Endothelial cell of umbilical vein (primary cell): ENCODE data around the gene CDK2. TPM values are rescaled to one million over a fixed set of nuclear protein-coding genes. Genes with fewer than 3 reads are reported as not detected.

ENCODE experiments used
- BruUV-seq: library from RNA; stranded (reverse); fragments of 400-500 nt; replicated peaks from 2 replicates; lab custom pipeline; 2021; lab: Mats Ljungman, UMichigan
- CTCF ChIA-PET: fragments of 300-600, 350-600 bp; sonication (Branson Sonifier 250); formaldehyde crosslinking; loops from one replicate; lab custom pipeline; 2021; ENCODE audit warnings: antibody characterized with exemption, inconsistent platforms; lab: Charles Lee
- POLR2A ChIA-PET: fragments of 300-600, 350-600 bp; sonication (Branson Sonifier 250); formaldehyde crosslinking; loops from one replicate; lab custom pipeline; 2021; ENCODE audit warnings: antibody characterized with exemption, inconsistent platforms; lab: Charles Lee
- DNase-seq: peaks from one replicate; pipeline ENCODE4 v3.0.0-alpha.2; 2011; ENCODE audit warnings: low read depth, low spot score
- FAIRE-seq: peaks from 2 replicates; lab custom pipeline; 2011; peaks lifted over from hg19 to GRCh38; lab: Jason Lieb, UNC
- H2AFZ ChIP-seq: 2 replicates; pipeline ENCODE4 v1.6.0; 2012; ENCODE audit warnings: low read depth, low read length, control low read depth, inconsistent platforms
- H3K27ac ChIP-seq: 2 replicates; pipeline ENCODE4 v1.5.1; 2011; ENCODE audit warnings: low read depth, mild to moderate bottlenecking, control low read depth, low read length, moderate library complexity; ENCODE audit not compliant: insufficient read depth
- H3K27me3 ChIP-seq, 2 experiments: 2 replicates each; pipeline versions ENCODE4 v1.6.0 to v1.6.1; 2011; ENCODE audit warnings: low read length in 2 of 2, mixed read lengths in 1 of 2; ENCODE audit not compliant: control insufficient read depth in 2 of 2, insufficient read depth in 2 of 2
- H3K36me3 ChIP-seq, 2 experiments: 2 replicates in 1 of 2; 3 replicates in 1 of 2; pipeline ENCODE4 v1.5.1; 2011; ENCODE audit warnings: low read length in 2 of 2, mild to moderate bottlenecking in 1 of 2, moderate library complexity in 1 of 2; ENCODE audit not compliant: control insufficient read depth in 2 of 2, insufficient read depth in 2 of 2; ENCODE audit errors: extremely low read depth in 1 of 2
- H3K4me1 ChIP-seq: 3 replicates; pipeline ENCODE4 v1.5.1; 2011; ENCODE audit warnings: mild to moderate bottlenecking, low read length; ENCODE audit not compliant: control insufficient read depth, insufficient read depth; ENCODE audit errors: extremely low read depth
- H3K4me2 ChIP-seq: 2 replicates; pipeline ENCODE4 v1.6.1; 2011; ENCODE audit warnings: low read length, control low read depth, mixed read lengths; ENCODE audit not compliant: insufficient read depth
- H3K4me3 ChIP-seq, 3 experiments: fragments of 200-600 bp in 1 of 3; sonication (generic), shearing (Covaris generic) in 1 of 3; replicated peaks in 1 of 3; 2 replicates each; pipeline ENCODE4 v1.5.1; 2011 to 2016; ENCODE audit warnings: control low read depth in 3 of 3, low read length in 3 of 3, mild to moderate bottlenecking in 2 of 3, inconsistent platforms in 1 of 3, low read depth in 1 of 3, moderate library complexity in 1 of 3; ENCODE audit not compliant: insufficient read depth in 1 of 3
- H3K79me2 ChIP-seq: 2 replicates; pipeline ENCODE4 v1.6.0; 2012; ENCODE audit warnings: low read length, inconsistent platforms; ENCODE audit not compliant: control insufficient read depth, insufficient read depth
- H3K9ac ChIP-seq: replicated peaks from 2 replicates; pipeline ENCODE3; 2011; ENCODE audit warnings: low read length, control low read depth; ENCODE audit not compliant: insufficient read depth; ENCODE audit errors: extremely low read depth
- H3K9me1 ChIP-seq: replicated peaks from 3 replicates; pipeline ENCODE4 v1.6.0; 2011; ENCODE audit warnings: mild to moderate bottlenecking, low read length; ENCODE audit not compliant: control insufficient read depth, insufficient read depth; ENCODE audit errors: extremely low read depth
- H3K9me3 ChIP-seq: replicated peaks from 2 replicates; pipeline ENCODE4 v1.5.1; 2012; ENCODE audit warnings: low read length, inconsistent platforms; ENCODE audit not compliant: control insufficient read depth, insufficient read depth
- H4K20me1 ChIP-seq: replicated peaks from 2 replicates; pipeline ENCODE3; 2011; ENCODE audit warnings: mild to moderate bottlenecking, low read length; ENCODE audit not compliant: control insufficient read depth, insufficient read depth; ENCODE audit errors: extremely low read depth
- CTCF ChIP-seq, 2 donors: IDR thresholded peaks; 1 replicate in 1 of 2; 2 replicates in 1 of 2; pipeline ENCODE4 v1.5.1; 2011; ENCODE audit warnings: low read length in 2 of 2, mild to moderate bottlenecking in 2 of 2, moderate library complexity in 2 of 2, control low read depth in 1 of 2, inconsistent platforms in 1 of 2, low read depth in 1 of 2; ENCODE audit not compliant: insufficient read depth in 1 of 2; ENCODE audit errors: extremely low read depth in 1 of 2
- EZH2 ChIP-seq: IDR thresholded peaks from 2 replicates; pipeline ENCODE4 v1.6.1; 2012; ENCODE audit warnings: borderline replicate concordance, low read depth, mild to moderate bottlenecking, moderate library complexity, low read length, inconsistent platforms; ENCODE audit not compliant: severe bottlenecking
- FOS ChIP-seq: IDR thresholded peaks from 2 replicates; pipeline ENCODE4 v1.6.1; 2011; ENCODE audit warnings: mild to moderate bottlenecking, low read length, moderate library complexity, borderline replicate concordance; ENCODE audit not compliant: insufficient read depth
- GATA2 ChIP-seq: IDR thresholded peaks from 2 replicates; pipeline ENCODE4 v1.7.0; 2011; ENCODE audit warnings: low read depth, mild to moderate bottlenecking, moderate library complexity, mixed read lengths, low read length; ENCODE audit not compliant: insufficient read length, insufficient read depth
- JUN ChIP-seq: IDR thresholded peaks from 2 replicates; pipeline ENCODE4 v1.6.1; 2011; ENCODE audit warnings: borderline replicate concordance, low read depth; ENCODE audit not compliant: insufficient read length, insufficient read depth
- MYC ChIP-seq: IDR thresholded peaks from one replicate; pipeline ENCODE4 v1.6.1; 2011; ENCODE audit warnings: mild to moderate bottlenecking, low read depth, low read length
- POLR2A ChIP-seq: IDR thresholded peaks from 2 replicates; pipeline ENCODE4 v1.6.1; 2012; ENCODE audit warnings: low read depth, mild to moderate bottlenecking, control low read depth, low read length
- POLR2AphosphoS5 ChIP-seq: IDR thresholded peaks from 2 replicates; pipeline ENCODE4 v1.6.1; 2012; ENCODE audit warnings: low read depth, mild to moderate bottlenecking, control low read depth, low read length, moderate library complexity; ENCODE audit not compliant: insufficient read depth
- dilution Hi-C: fragments of 300-500 bp; cut with MboI; formaldehyde crosslinking; loops from one replicate; pipeline ENCODE4 v1.15.0; 2019; ENCODE audit warnings: low sequenced_read_pairs; ENCODE audit not compliant: extremely low pct_ligation_motif_present
- intact Hi-C: fragments of 100-400 bp; cut with micrococcal nuclease; formaldehyde crosslinking; loops from one replicate; pipeline ENCODE4 v1.10.0; 2022
- polyA plus RNA-seq, 4 experiments: library from polyadenylated mRNA; depleted of rRNA in 3 of 4; stranded (reverse) in 3 of 4; unstranded in 1 of 4; fragments of >200 nt; gene quantifications; 2 replicates each; pipeline versions ENCODE4 v1.2.1 to v1.2.3, GENCODE V29; 2011 to 2012; ENCODE audit warnings: missing spikeins in 1 of 4
- total RNA-seq: library from RNA; stranded (reverse); gene quantifications from 2 replicates; pipeline ENCODE4 v1.2.3, GENCODE V29; 2021
- TF ChIP-seq, protein P1 (sequence below): IDR thresholded peaks from 2 replicates; pipeline ENCODE4 v1.6.1; 2011; ENCODE audit not compliant: insufficient read depth, insufficient read length

CDK2 gene
- total and polyA plus RNA-seq, 2 donors (not counting 3 experiments of a cell fraction or from before 2014, with no cell fraction given) = 46.7 to 69.8 TPM

DNA sequence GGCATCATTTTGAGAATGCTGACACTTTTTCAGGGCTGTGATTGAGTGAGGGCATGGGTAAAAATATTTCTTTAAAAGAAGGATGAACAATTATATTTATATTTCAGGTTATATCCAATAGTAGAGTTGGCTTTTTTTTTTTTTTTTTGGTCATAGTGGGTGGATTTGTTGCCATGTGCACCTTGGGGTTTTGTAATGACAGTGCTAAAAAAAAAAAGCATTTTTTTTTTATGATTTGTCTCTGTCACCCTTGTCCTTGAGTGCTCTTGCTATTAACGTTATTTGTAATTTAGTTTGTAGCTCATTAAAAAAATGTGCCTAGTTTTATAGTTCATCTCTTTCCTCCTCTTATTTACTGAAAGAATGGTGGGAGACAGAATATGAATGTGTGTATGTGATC, 5.8 kb downstream of the CDK2 start:
- H2AFZ ChIP-seq = no peak overlapping the region
- H3K4me2 ChIP-seq = peak overlapping the region; percentile 81
- H3K9ac ChIP-seq = peak overlapping the region; percentile 72
- CTCF ChIA-PET = interaction anchor here (0.6 to 2.1 kb wide), 3 partner anchors 15 to 101 kb away, joined by 3 to 11 read pairs (median 5); no protein-coding TSS in a partner anchor
- peaks cover 38% of the 10 kb centered on the region for H3K79me2 ChIP-seq
- dilution Hi-C loops (no loop called here), intact Hi-C loops (loop anchor here (2.0 kb wide), 1 partner anchor 40 kb away; no protein-coding TSS in a partner anchor)
- H3K27me3 ChIP-seq = no peaks in the 10 kb centered on the region
- H3K9me3 ChIP-seq = no peaks in the 10 kb centered on the region
- H3K4me1 ChIP-seq = peaks cover 27% of the 10 kb centered on the region
- no TSS peak for BruUV-seq
- FAIRE-seq = no peak
- H3K4me3 ChIP-seq = peak overlapping the region in 2 of 3 experiments; percentile 46 to 79
- no peaks in the 10 kb centered on the region for H4K20me1 ChIP-seq
- POLR2A ChIA-PET = no interaction called here
- peaks cover 1 to 3% of the 10 kb centered on the region in 2 experiments for H3K36me3 ChIP-seq
- TF ChIP-seq EZH2 (no peak), GATA2 (no peak), POLR2A (no peak), POLR2AphosphoS5 (no peak), FOS (no peak), MYC (no peak), JUN (no peak), CTCF (IDR thresholded peaks at IDR 0.05; ENCODE audit: extremely low read depth in 1 of 2, insufficient read depth in 1 of 2, low read depth in 1 of 2, low read length in 2 of 2) (no peak)
- TF ChIP-seq, protein P1, sequence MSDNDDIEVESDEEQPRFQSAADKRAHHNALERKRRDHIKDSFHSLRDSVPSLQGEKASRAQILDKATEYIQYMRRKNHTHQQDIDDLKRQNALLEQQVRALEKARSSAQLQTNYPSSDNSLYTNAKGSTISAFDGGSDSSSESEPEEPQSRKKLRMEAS = no peak
- no peak for DNase-seq
- peak overlapping the region; percentile 78 for H3K27ac ChIP-seq
- no peaks in the 10 kb centered on the region for H3K9me1 ChIP-seq
